K562 (cell line): Measurements from ENCODE around the gene KRTAP4-11. TPM values are rescaled to one million over a fixed set of nuclear protein-coding genes. Genes with fewer than 3 reads are reported as not detected.

Source experiments
- polyA plus RNA-seq, 8 experiments: library from polyadenylated mRNA; depleted of rRNA in 4 of 8; stranded (reverse) in 5 of 8; unstranded in 3 of 8; fragments of >200 nt; fragmentation: Nextera tagmentation in 2 of 8; fragmentation: Illumina TruSeq in 1 of 8; extraction: Ambion mirVana in 2 of 8; extraction: Trizol in 1 of 8; gene quantifications; 2 replicates each; pipeline versions ENCODE4 v1.2.1 to v1.2.3, GENCODE V29; 2011 to 2014; ENCODE audit warnings: inconsistent platforms in 1 of 8, missing spikeins in 1 of 8
- total RNA-seq, 7 experiments: library from RNA; depleted of rRNA in 6 of 7; stranded (reverse); fragments of >200 nt in 6 of 7; fragmentation: Illumina TruSeq in 2 of 7; extraction: Trizol in 2 of 7; gene quantifications; 2 replicates each; pipeline versions ENCODE4 v1.2.1 to v1.2.3, GENCODE V29; 2011 to 2021; ENCODE audit warnings: low replicate concordance in 1 of 7

The KRTAP4-11 gene
- total and polyA plus RNA-seq, 9 of the 15 experiments (the other 6 are each of a cell fraction or from before 2014, with no cell fraction given), result not detected

Other genes starting within 250 kb of the KRTAP4-11 start
Only the 7 nearest of the 38 such genes appear.
- not detected in 2 replicates for gene KRTAP4-7, start 34.2 kb downstream of the KRTAP4-11 start, total RNA-seq (2014; rRNA removed)
- not detected in 2 replicates for gene KRTAP4-7, start 34.2 kb downstream of the KRTAP4-11 start, total RNA-seq (2014; rRNA removed; fragmentation: Illumina TruSeq; extraction: Trizol)
- not detected in 2 replicates for gene KRTAP4-7, start 34.2 kb downstream of the KRTAP4-11 start, total RNA-seq (2015; rRNA removed; fragmentation: Illumina TruSeq; extraction: Trizol)
- not detected in 2 replicates for gene KRTAP4-7, start 34.2 kb downstream of the KRTAP4-11 start, total RNA-seq (2021)
- gene KRTAP4-7, start 34.2 kb downstream of the KRTAP4-11 start, polyA plus RNA-seq (2011; rRNA removed), result not detected in 2 replicates
- gene KRTAP4-7, start 34.2 kb downstream of the KRTAP4-11 start, polyA plus RNA-seq (2014; fragmentation: Illumina TruSeq; extraction: Trizol), result not detected in 2 replicates
- not detected for gene KRTAP4-7, start 34.2 kb downstream of the KRTAP4-11 start, polyA plus RNA-seq (2014; fragmentation: Nextera tagmentation; extraction: Ambion mirVana)
- gene KRTAP4-7, start 34.2 kb downstream of the KRTAP4-11 start, polyA plus RNA-seq (2014; rRNA removed), result not detected in 2 replicates
- gene KRTAP4-8, start 20.2 kb downstream of the KRTAP4-11 start, total RNA-seq (2014; rRNA removed), result not detected in 2 replicates
- gene KRTAP4-8, start 20.2 kb downstream of the KRTAP4-11 start, total RNA-seq (2014; rRNA removed; fragmentation: Illumina TruSeq; extraction: Trizol), result not detected in 2 replicates
- gene KRTAP4-8, start 20.2 kb downstream of the KRTAP4-11 start, total RNA-seq (2015; rRNA removed; fragmentation: Illumina TruSeq; extraction: Trizol), result not detected in 2 replicates
- gene KRTAP4-8, start 20.2 kb downstream of the KRTAP4-11 start, total RNA-seq (2021), result not detected in 2 replicates
- not detected in 2 replicates for gene KRTAP4-8, start 20.2 kb downstream of the KRTAP4-11 start, polyA plus RNA-seq (2011; rRNA removed)
- gene KRTAP4-8, start 20.2 kb downstream of the KRTAP4-11 start, polyA plus RNA-seq (2014; fragmentation: Illumina TruSeq; extraction: Trizol), result not detected in 2 replicates
- gene KRTAP4-8, start 20.2 kb downstream of the KRTAP4-11 start, polyA plus RNA-seq (2014; fragmentation: Nextera tagmentation; extraction: Ambion mirVana), result not detected
- gene KRTAP4-8, start 20.2 kb downstream of the KRTAP4-11 start, polyA plus RNA-seq (2014; rRNA removed), result not detected in 2 replicates
- not detected in 2 replicates for gene KRTAP4-16, start 16.2 kb downstream of the KRTAP4-11 start, total RNA-seq (2014; rRNA removed)
- gene KRTAP4-16, start 16.2 kb downstream of the KRTAP4-11 start, total RNA-seq (2014; rRNA removed; fragmentation: Illumina TruSeq; extraction: Trizol), result not detected in 2 replicates
- gene KRTAP4-16, start 16.2 kb downstream of the KRTAP4-11 start, total RNA-seq (2015; rRNA removed; fragmentation: Illumina TruSeq; extraction: Trizol), result not detected in 2 replicates
- gene KRTAP4-16, start 16.2 kb downstream of the KRTAP4-11 start, total RNA-seq (2021), result not detected in 2 replicates
- not detected in 2 replicates for gene KRTAP4-16, start 16.2 kb downstream of the KRTAP4-11 start, polyA plus RNA-seq (2011; rRNA removed)
- not detected in 2 replicates for gene KRTAP4-16, start 16.2 kb downstream of the KRTAP4-11 start, polyA plus RNA-seq (2014; fragmentation: Illumina TruSeq; extraction: Trizol)
- not detected for gene KRTAP4-16, start 16.2 kb downstream of the KRTAP4-11 start, polyA plus RNA-seq (2014; fragmentation: Nextera tagmentation; extraction: Ambion mirVana)
- not detected in 2 replicates for gene KRTAP4-16, start 16.2 kb downstream of the KRTAP4-11 start, polyA plus RNA-seq (2014; rRNA removed)
- not detected in 2 replicates for gene KRTAP4-9, start 13.0 kb downstream of the KRTAP4-11 start, total RNA-seq (2014; rRNA removed)
- gene KRTAP4-9, start 13.0 kb downstream of the KRTAP4-11 start, total RNA-seq (2014; rRNA removed; fragmentation: Illumina TruSeq; extraction: Trizol), result not detected in 2 replicates
- gene KRTAP4-9, start 13.0 kb downstream of the KRTAP4-11 start, total RNA-seq (2015; rRNA removed; fragmentation: Illumina TruSeq; extraction: Trizol), result not detected in 2 replicates
- gene KRTAP4-9, start 13.0 kb downstream of the KRTAP4-11 start, total RNA-seq (2021), result not detected in 2 replicates
- gene KRTAP4-9, start 13.0 kb downstream of the KRTAP4-11 start, polyA plus RNA-seq (2011; rRNA removed), result not detected in 2 replicates
- not detected in 2 replicates for gene KRTAP4-9, start 13.0 kb downstream of the KRTAP4-11 start, polyA plus RNA-seq (2014; fragmentation: Illumina TruSeq; extraction: Trizol)
- gene KRTAP4-9, start 13.0 kb downstream of the KRTAP4-11 start, polyA plus RNA-seq (2014; fragmentation: Nextera tagmentation; extraction: Ambion mirVana), result not detected
- not detected in 2 replicates for gene KRTAP4-9, start 13.0 kb downstream of the KRTAP4-11 start, polyA plus RNA-seq (2014; rRNA removed)
- not detected in 2 replicates for gene KRTAP4-12, start 5.8 kb upstream of the KRTAP4-11 start, total RNA-seq (2014; rRNA removed)
- gene KRTAP4-12, start 5.8 kb upstream of the KRTAP4-11 start, total RNA-seq (2014; rRNA removed; fragmentation: Illumina TruSeq; extraction: Trizol), result not detected in 2 replicates
- gene KRTAP4-12, start 5.8 kb upstream of the KRTAP4-11 start, total RNA-seq (2015; rRNA removed; fragmentation: Illumina TruSeq; extraction: Trizol), result not detected in 2 replicates
- gene KRTAP4-12, start 5.8 kb upstream of the KRTAP4-11 start, total RNA-seq (2021), result not detected in 2 replicates
- not detected in 2 replicates for gene KRTAP4-12, start 5.8 kb upstream of the KRTAP4-11 start, polyA plus RNA-seq (2011; rRNA removed)
- not detected in 2 replicates for gene KRTAP4-12, start 5.8 kb upstream of the KRTAP4-11 start, polyA plus RNA-seq (2014; fragmentation: Illumina TruSeq; extraction: Trizol)
- gene KRTAP4-12, start 5.8 kb upstream of the KRTAP4-11 start, polyA plus RNA-seq (2014; fragmentation: Nextera tagmentation; extraction: Ambion mirVana), result not detected
- gene KRTAP4-12, start 5.8 kb upstream of the KRTAP4-11 start, polyA plus RNA-seq (2014; rRNA removed), result not detected in 2 replicates
- gene KRTAP4-6, start 22.2 kb upstream of the KRTAP4-11 start, total RNA-seq (2014; rRNA removed), result not detected in 2 replicates
- not detected in 2 replicates for gene KRTAP4-6, start 22.2 kb upstream of the KRTAP4-11 start, total RNA-seq (2014; rRNA removed; fragmentation: Illumina TruSeq; extraction: Trizol)
- not detected in 2 replicates for gene KRTAP4-6, start 22.2 kb upstream of the KRTAP4-11 start, total RNA-seq (2015; rRNA removed; fragmentation: Illumina TruSeq; extraction: Trizol)
- gene KRTAP4-6, start 22.2 kb upstream of the KRTAP4-11 start, total RNA-seq (2021), result not detected in 2 replicates
- gene KRTAP4-6, start 22.2 kb upstream of the KRTAP4-11 start, polyA plus RNA-seq (2011; rRNA removed), result not detected in 2 replicates
- gene KRTAP4-6, start 22.2 kb upstream of the KRTAP4-11 start, polyA plus RNA-seq (2014; fragmentation: Illumina TruSeq; extraction: Trizol), result not detected in 2 replicates
- gene KRTAP4-6, start 22.2 kb upstream of the KRTAP4-11 start, polyA plus RNA-seq (2014; fragmentation: Nextera tagmentation; extraction: Ambion mirVana), result not detected
- not detected in 2 replicates for gene KRTAP4-6, start 22.2 kb upstream of the KRTAP4-11 start, polyA plus RNA-seq (2014; rRNA removed)
- not detected in 2 replicates for gene KRTAP4-5, start 31.5 kb upstream of the KRTAP4-11 start, total RNA-seq (2014; rRNA removed)
- not detected in 2 replicates for gene KRTAP4-5, start 31.5 kb upstream of the KRTAP4-11 start, total RNA-seq (2014; rRNA removed; fragmentation: Illumina TruSeq; extraction: Trizol)
- gene KRTAP4-5, start 31.5 kb upstream of the KRTAP4-11 start, total RNA-seq (2015; rRNA removed; fragmentation: Illumina TruSeq; extraction: Trizol), result not detected in 2 replicates
- gene KRTAP4-5, start 31.5 kb upstream of the KRTAP4-11 start, total RNA-seq (2021), result not detected in 2 replicates
- gene KRTAP4-5, start 31.5 kb upstream of the KRTAP4-11 start, polyA plus RNA-seq (2011; rRNA removed), result not detected in 2 replicates
- not detected in 2 replicates for gene KRTAP4-5, start 31.5 kb upstream of the KRTAP4-11 start, polyA plus RNA-seq (2014; fragmentation: Illumina TruSeq; extraction: Trizol)
- gene KRTAP4-5, start 31.5 kb upstream of the KRTAP4-11 start, polyA plus RNA-seq (2014; fragmentation: Nextera tagmentation; extraction: Ambion mirVana), result not detected
- not detected in 2 replicates for gene KRTAP4-5, start 31.5 kb upstream of the KRTAP4-11 start, polyA plus RNA-seq (2014; rRNA removed)